ENCODE measurements around the gene ZSCAN1.

ZSCAN1 gene

GRCh38 chr19:58040751-58041525 is 7.1 kb downstream of the ZSCAN1 start:
- no peak for DNase-seq (ENCODE audit: low spot score)

DNA sequence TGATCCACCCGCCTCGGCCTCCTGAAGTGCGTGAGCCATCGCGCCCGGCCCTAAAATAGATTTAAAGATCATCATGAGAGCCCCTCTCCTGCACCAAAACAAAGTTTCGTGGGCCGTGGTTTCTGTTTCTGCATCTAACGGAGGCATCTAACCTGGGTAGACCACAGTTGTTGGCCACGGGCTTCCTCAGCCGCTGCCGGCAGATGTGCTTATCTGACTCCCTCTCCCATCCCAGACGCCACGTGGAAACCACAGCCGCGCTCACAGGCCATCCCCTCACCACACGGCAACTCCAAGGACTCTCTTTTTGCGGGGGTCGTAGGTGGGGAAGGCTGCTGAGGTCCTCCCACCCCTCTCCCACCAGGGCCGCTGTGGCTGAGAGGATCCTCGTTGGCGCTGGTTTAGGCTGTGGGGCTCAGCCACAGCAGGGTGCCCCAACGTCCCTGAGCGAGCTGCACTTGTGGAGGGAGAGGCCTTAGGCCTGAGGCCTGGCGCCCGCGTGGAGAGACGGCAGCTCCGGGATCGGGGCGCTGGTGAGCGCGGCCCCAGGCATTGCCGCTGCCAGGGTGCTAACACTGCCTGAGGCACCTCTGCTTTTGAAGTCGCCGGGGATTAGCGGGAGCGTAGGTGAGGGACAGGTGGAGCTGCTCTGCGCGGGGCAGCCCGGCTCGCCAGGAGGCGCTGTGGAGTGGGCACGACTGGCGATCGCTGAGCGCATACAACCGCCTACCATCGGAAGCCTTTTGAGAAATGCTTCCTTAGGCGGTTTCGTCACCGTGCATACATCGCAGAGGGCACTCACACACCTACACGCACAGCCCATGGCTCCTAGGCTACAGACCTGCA is 8.9 kb downstream of the ZSCAN1 start:
- no peak for DNase-seq (ENCODE audit: low spot score)

- no peak for DNase-seq (ENCODE audit: low spot score)
Observed at GRCh38 chr19:58044391-58044790, 10.6 kb downstream of the ZSCAN1 start.

GRCh38 chr19:58044886-58045285 is 11.1 kb downstream of the ZSCAN1 start:
- DNase-seq (ENCODE audit: low spot score), result no peak

GRCh38 chr19:58045411-58046050 is 11.7 kb downstream of the ZSCAN1 start:
- DNase-seq (ENCODE audit: low spot score), result no peak

GRCh38 chr19:58046856-58047255 is 13.0 kb downstream of the ZSCAN1 start:
- DNase-seq (ENCODE audit: low spot score), result no peak

DNA sequence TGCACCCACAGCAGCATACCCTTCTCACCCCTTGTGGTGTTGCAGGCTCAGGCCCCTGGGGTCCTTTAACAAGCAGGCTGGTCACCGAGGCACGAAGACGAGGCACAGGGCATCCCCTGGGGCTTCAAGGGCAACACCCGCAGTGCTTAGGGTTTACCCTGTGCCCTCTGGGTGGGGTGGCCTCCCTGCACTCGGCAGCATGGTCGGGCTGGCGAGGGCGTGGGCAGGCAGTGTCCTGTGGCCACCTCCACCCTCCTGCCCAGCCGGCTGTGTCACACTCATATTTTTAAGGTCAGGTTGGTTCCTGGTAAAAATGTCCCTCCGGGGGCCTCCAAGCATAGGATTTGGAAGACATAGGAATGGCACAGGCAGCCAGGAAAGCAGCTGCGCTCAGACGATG is 13.8 kb downstream of the ZSCAN1 start:
- no peak for DNase-seq (ENCODE audit: low spot score)

DNA sequence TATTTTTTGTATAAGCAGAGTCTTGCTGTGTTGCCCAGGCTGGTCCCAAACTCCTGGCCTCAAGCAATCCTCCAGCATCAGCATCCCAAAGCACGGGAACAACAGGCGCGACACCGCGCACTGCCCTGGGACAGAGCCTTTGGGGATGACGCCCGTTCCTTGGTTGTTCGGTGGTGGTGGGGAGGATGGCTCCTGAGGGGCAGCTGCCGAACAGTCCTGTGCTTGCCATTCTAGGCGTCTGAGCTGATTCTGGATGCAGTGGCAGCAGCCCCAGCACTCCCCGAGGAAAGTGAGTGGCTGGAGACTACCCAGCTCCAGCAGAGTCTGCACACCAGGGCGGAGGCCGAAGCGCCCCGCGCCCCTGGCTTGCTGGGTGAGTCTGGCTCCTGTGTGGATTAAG is 18.4 kb downstream of the ZSCAN1 start:
- no peak for DNase-seq (ENCODE audit: low spot score)

DNA sequence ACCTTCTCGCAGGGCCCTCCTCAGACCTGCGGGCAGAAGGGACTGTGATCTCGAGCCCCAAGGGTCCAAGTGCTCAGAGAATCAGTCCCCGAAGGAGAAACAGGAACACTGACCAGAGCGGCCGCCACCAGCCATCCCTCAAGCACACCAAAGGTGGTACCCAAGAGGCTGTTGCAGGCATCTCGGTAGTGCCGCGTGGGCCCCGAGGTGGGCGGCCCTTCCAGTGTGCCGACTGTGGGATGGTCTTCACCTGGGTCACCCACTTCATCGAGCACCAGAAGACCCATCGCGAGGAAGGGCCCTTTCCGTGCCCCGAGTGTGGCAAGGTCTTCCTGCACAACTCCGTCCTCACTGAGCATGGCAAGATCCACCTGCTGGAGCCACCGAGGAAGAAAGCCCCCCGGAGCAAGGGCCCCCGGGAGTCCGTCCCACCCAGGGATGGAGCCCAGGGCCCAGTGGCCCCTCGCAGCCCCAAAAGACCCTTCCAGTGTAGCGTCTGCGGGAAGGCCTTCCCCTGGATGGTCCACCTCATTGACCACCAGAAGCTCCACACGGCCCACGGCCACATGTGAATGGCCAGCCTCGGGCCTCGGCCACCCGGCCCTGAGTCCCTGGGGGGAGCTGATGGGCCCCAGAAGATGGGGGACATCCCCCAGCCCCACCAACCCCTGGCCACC is 19.8 kb downstream of the ZSCAN1 start:
- DNase-seq (ENCODE audit: low spot score), result no peak

DNA sequence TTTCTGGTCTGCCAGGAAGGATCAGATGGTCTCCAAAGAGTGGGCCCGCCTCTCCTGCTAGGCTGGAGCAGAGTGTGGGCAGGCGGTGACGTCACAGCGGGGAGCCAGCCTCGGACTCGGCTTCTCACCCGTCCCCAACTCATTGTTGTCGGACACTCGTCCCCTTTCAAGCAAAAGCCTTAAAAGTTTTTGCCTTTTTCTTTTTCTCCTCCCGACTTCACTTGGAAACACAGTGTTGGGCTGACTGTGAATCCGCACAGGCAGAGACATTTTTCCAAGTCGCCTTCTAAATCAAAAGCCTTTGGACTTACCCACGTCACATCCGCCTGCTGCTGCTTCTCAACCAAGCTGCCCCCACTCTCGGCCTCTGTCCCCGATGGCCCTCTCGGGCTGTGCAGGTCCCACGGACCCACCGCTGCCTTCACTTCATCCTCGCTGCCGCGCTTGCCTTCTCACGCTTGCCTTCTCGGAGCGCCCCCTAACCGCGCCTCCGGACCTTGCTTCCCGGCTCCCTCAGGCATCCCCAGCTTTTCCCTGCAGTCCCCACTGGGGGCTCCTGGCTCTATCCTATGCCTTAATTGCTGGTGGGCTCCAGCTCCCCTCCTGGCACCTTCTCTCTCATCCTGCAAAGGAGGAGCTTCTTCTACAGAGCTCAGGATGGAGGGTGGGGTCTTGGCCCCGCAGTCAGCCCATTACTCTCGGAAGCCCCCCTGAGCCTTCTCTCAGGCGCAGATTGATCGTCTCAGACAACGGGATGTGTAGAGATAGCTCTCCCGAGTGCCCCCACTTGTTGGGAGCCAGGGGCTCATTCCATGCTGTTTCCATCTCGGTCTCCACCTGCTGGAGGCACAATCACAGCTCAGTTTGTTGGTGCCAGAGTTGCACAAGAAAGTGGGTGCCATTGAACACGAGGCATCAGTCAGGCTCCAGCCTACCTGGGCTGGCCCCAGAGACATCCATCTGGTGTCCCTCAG is 21.4 kb downstream of the ZSCAN1 start:
- DNase-seq (ENCODE audit: low spot score), result no peak

GRCh38 chr19:58056261-58056660 is 22.4 kb downstream of the ZSCAN1 start:
- no peak for DNase-seq (ENCODE audit: low spot score)

DNA sequence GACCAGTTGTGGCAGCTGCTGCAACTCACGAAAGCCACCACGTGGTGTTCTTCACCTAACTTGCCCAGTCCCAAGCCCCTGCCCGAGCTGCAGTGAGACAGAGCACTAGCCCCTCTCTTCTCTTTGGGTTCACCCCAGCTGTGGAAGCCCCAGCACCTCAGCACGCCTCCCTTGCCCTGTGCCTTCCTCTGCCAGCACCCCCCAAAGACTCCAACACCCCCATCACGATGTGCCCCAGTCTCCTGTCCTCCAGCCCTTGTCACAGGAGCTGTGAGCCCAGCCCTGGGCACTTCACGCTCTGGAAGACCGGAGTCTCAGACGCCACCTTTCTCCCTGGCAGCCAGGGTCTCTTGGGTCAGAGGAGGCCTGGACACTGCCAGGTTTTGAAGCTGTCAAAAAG is 23.0 kb downstream of the ZSCAN1 start:
- DNase-seq (ENCODE audit: low spot score), result no peak

DNA sequence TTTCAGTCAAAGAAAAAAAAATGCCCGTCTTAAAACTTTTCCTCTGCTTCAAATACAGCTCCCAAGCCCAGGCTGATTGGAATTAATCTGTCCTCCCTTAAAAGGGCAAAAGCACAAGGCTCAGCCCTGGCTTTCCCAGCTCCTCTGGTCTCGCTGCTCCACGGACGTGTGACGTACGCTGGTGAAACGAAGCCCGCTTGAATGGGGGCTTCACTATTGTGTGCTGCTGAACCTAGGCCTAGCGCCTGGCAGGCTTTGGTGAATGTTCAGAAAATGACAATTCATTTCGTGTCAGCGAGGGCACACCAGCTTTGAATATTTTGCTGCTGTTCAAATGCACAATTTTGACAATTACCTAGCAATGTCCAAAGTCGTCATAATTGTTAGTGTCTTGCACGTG is 24.6 kb downstream of the ZSCAN1 start:
- DNase-seq (ENCODE audit: low spot score), result no peak

DNA sequence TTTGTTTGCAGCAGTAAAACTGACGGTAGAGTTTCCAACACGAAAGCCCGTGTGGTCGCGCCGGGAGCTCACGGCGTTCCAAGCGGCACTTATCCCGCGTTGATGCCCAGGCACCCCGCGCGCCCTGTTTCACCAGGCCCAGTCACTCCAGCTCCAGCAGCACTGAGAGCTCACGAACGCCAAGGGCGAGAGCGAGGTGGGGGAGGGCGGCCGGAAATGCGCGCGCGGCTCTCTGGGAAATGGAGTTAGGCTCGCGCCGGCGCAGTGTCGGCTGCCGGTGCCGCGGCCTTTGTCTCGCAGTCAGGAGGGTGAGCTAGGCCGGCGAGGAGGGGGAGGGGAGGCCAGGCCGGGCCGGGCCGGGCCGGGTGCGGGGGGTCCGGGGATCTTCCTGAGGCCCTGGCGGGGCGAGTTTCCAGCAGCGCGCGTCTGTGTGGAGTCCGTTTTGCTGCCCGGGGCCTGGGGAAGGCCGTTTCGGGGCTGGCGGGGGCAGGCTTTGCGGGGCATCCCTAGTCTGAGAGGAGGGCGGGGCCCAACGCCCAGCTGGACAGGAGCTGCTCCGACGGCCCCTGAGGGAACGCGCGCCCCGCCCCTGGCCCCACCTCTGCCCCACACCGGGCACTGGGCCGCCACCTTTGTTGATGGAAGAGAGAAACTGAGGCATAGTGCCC is 25.3 kb downstream of the ZSCAN1 start, which contains the start of gene ZNF135:
Gene ZNF135 (plus strand): TSS at position 280 of the 668 bp plus-strand sequence. CDS start 721 bp downstream, outside the sequence.
- DNase-seq (ENCODE audit: low spot score), result no peak

DNA sequence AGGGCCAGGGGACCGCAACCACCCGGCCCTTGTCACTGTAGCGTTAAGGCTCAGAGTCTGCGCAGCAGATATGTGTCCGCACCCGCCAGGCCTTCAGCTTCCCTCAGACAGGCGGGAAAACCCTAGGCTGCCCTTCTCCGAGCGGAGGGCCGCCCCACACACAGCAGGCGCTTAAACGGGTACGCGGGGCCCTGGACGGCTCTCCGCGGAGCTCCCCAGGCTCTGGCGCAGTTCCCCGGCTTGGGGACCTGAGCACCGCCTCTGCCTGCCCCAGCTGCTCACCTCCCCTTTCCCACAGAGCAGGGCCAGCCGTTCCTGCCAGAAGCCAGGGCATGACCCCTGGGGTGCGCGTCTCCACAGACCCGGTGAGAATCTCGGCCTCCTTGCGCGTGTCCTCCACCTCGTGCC is 25.9 kb downstream of the ZSCAN1 start:
- DNase-seq (ENCODE audit: low spot score), result no peak

DNA sequence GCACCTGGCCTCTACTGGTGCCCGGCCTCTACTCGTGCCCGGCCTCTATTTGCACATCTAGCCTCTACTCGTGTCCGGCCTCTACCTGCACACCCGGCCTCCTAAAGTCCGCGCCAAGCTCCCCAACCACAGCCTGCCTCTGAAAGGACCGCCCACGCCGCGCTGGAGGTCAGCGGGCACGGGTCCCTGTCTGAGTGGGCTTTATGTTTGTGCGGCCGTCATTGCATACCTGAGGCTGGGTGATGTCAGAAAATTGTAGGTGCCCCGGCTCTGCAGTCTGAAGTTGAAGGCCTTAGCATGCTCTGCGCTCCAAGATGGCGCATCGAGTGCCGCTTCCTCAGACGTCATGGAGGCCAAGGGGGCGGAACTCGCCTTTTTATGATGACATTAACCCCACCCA is 26.4 kb downstream of the ZSCAN1 start:
- no peak for DNase-seq (ENCODE audit: low spot score)

DNA sequence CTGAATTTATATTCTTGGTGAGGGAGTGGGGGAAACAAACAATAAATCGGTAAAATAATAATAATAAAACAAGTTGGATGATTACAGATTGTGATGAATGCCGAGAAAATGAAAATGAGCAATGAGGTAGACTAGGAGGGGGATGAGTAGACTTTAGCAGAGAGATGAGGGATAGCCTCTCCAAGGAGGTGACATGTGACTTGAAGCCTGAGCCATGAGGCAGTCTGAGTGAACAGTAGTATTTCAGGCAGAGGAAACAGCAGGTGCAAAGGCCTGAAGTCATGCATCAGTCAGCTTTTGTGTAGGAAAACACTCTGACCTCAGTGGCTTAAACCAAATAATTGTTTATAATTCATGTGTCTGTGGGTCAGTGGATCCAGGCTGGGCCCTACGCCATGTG is 29.9 kb downstream of the ZSCAN1 start:
- no peak for DNase-seq (ENCODE audit: low spot score)

DNA sequence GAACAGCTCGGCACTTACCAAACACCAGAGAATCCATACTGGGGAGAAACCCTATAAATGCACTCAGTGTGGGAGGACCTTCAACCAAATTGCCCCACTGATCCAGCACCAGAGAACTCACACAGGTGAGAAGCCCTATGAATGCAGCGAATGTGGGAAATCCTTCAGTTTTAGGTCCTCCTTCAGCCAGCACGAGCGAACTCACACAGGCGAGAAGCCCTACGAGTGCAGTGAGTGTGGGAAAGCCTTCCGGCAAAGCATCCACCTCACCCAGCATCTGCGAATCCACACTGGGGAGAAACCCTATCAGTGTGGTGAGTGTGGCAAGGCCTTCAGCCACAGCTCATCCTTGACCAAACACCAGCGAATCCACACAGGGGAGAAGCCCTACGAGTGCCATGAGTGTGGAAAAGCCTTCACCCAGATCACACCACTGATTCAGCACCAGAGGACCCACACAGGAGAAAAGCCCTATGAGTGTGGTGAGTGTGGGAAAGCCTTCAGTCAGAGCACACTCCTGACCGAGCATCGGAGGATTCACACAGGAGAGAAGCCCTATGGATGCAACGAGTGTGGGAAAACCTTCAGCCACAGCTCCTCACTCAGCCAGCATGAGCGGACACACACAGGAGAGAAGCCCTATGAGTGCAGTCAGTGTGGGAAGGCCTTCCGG is 33.6 kb downstream of the ZSCAN1 start:
- no peak for DNase-seq (ENCODE audit: low spot score)

DNA sequence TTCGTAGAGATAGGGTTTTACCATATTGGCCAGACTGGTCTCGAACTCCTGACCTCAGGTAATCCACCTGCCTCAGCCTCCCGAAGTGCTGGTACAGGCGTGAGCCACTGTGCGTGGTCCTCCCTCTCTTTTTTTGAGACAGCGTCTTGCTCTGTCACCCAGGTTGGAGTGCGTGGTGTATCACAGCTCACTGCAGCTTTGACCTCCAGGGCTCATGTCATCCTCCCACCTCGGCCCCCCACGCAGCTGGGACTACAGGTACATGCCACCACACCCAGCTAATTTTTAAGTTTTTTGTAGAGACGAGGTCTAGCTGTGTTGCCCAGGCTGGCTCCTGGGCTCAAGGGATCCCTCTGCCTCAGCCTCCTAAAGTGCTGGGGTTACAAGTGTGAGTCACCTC is 46.0 kb downstream of the ZSCAN1 start:
- DNase-seq (ENCODE audit: low spot score), result no peak

- DNase-seq (ENCODE audit: low spot score), result no peak
Observed at GRCh38 chr19:58083021-58083420, 49.2 kb downstream of the ZSCAN1 start.
